ENCODE data around the gene AMER3.

Gene AMER3

DNA sequence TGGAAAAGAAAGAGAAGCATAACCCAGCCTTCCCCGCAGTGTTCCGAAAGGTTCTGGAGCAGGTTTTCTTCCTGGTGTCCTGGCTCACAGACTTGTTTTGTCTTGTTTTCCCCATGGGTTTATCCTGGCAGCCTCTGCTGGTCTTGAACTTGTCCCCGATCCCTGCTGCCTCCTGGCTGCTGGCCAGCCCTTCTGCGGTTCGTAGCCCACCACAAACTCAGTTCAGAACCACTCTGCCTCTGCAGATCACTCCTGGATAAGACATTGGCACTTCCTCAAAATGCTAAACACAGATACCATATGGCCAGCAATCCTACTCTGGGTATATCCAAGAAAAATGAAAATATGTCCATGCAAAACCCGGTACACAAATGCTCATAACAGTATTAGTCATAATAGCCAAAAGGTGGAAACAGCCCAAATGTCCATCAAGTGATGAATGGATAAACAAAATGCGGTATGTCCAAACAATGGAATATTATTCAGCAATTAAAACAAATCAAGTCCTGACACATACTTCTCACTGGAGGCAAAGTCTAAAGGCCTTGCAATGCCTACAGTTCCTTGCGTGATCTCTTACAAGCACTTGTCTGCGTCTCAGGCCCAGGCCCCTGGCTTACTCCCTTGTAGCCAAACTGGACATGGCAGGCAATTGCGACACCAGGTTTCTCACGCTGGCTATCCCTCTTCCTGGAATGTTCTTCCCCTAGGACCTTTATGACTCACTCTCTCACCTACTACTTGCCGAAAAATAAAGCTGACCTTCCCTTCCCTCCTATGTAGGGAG, 53.3 kb downstream of the AMER3 start:
- no peak for TF ChIP-seq CTCF (conservative IDR thresholded peaks at IDR 0.05; ENCODE audit: low read length)
- no peak for DNase-seq (ENCODE audit: low read depth)
- no peak overlapping the region for H3K4me3 ChIP-seq (ENCODE audit: low read length)

DNA sequence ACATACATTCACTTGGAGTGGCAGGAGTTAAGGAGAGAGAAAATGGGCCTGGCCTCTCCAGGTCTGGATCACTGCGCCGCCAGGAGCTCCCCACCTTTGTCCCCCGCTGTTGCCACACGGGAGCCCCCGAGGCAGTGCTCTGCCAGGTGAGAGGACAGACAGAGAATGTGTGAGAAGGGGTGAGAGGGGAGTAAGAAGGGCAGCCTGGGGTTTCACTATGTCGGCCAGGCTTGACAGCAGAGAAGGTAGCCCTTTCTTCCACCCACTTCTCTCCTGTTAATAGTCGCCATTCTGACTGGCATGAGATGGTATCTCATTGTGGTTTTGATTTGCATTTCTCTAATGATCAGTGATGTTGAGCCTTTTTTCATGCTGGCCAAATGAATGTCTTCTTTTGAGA, 55.1 kb downstream of the AMER3 start:
- no peak for DNase-seq (ENCODE audit: low read depth)
- H3K4me3 ChIP-seq (ENCODE audit: low read length), result no peak overlapping the region
- TF ChIP-seq CTCF (conservative IDR thresholded peaks at IDR 0.05; ENCODE audit: low read length), result no peak

DNA sequence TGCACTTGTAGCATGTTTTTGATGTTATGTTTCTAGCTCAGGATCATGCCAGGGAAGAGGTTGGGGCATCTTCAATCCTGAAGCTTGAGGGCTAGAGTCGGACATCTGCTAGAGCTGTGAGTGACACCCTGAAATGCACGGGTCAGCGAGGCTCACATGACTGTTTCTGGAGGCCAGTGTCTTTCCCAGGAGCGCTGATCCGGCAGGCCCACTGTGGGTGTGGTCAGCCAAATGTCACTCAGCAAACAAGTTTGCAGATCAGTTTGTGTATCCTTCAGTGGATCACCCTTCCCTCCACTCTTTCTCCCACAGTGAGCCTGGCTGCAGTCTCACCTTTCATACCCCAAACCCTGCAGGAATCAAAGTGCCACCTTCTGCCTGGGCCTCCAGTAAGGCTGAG, 58.4 kb downstream of the AMER3 start:
- no peak for DNase-seq (ENCODE audit: low read depth)
- TF ChIP-seq CTCF (conservative IDR thresholded peaks at IDR 0.05; ENCODE audit: low read length), result no peak
- no peak overlapping the region for H3K4me3 ChIP-seq (ENCODE audit: low read length)

DNA sequence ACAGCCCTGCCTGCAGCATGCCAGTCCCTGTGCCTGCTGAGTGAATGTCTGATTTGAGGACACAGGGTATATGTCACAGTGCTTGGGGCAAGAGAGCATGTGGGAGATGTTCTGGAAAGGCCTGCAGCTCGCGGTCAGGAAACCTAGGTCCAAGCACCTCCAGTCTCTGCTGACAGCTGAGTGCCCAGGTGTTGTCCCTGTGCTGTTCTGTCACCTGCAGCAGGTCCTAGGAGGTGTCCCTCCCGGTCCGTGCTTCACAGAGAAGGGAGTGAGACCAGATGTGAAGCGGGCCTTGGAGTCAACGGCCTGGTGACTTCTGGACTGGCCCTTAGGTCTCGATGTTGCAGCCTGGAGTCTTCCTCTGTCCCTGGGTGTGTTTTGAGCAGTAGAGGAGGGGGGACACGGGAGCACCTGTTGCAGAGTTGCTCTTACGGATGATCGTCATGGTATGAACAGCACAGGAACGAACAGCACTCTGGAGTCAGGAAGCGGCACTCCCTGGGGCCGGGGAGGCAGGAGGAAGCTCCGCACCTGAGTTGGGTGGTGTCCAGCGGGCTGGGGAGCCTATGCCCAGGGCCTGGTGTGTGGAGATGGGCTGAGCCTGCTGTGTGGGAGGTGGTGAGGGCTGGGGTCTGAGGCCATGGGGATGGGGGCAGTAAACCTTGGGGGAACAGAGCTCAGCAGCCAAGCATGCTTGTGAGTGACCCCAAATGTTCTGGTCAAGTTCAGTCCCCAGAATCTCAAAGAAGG, 59.8 kb downstream of the AMER3 start:
- no peak for DNase-seq (ENCODE audit: low read depth)
- H3K4me3 ChIP-seq (ENCODE audit: low read length), result no peak overlapping the region
- no peak for TF ChIP-seq CTCF (conservative IDR thresholded peaks at IDR 0.05; ENCODE audit: low read length)
